Measurements from ENCODE around the gene KDM6A. TPM values are rescaled to one million over a fixed set of nuclear protein-coding genes. Genes with fewer than 3 reads are reported as not detected.
A peak's percentile ranks its signal among the peaks of the same experiment; 100 is the strongest.

The KDM6A gene
- total and polyA plus RNA-seq, 2 of the 13 experiments (the other 11 are each of a cell fraction or from before 2014, with no cell fraction given) = 16.7 to 18.2 TPM

- no peak for TF ChIP-seq PREB (CRISPR knock-in tag; IDR thresholded peaks at IDR 0.05)
- TF ChIP-seq, protein P1, sequence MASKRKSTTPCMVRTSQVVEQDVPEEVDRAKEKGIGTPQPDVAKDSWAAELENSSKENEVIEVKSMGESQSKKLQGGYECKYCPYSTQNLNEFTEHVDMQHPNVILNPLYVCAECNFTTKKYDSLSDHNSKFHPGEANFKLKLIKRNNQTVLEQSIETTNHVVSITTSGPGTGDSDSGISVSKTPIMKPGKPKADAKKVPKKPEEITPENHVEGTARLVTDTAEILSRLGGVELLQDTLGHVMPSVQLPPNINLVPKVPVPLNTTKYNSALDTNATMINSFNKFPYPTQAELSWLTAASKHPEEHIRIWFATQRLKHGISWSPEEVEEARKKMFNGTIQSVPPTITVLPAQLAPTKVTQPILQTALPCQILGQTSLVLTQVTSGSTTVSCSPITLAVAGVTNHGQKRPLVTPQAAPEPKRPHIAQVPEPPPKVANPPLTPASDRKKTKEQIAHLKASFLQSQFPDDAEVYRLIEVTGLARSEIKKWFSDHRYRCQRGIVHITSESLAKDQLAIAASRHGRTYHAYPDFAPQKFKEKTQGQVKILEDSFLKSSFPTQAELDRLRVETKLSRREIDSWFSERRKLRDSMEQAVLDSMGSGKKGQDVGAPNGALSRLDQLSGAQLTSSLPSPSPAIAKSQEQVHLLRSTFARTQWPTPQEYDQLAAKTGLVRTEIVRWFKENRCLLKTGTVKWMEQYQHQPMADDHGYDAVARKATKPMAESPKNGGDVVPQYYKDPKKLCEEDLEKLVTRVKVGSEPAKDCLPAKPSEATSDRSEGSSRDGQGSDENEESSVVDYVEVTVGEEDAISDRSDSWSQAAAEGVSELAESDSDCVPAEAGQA (IDR thresholded peaks at IDR 0.05; ENCODE audit: low read depth) = no peak
- TF ChIP-seq, protein P1 (CRISPR knock-in tag; IDR thresholded peaks at IDR 0.05; ENCODE audit: borderline replicate concordance) = no peak
- TF ChIP-seq NONO (IDR thresholded peaks at IDR 0.05) = no peak
- TF ChIP-seq NONO (CRISPR knock-in tag; conservative IDR thresholded peaks at IDR 0.05) = no peak
- TF ChIP-seq GABPB1 (CRISPR knock-in tag; IDR thresholded peaks at IDR 0.05) = peak; percentile 92
- no peak for TF ChIP-seq ZNF672 (CRISPR knock-in tag; IDR thresholded peaks at IDR 0.05)
- TF ChIP-seq, protein P2, sequence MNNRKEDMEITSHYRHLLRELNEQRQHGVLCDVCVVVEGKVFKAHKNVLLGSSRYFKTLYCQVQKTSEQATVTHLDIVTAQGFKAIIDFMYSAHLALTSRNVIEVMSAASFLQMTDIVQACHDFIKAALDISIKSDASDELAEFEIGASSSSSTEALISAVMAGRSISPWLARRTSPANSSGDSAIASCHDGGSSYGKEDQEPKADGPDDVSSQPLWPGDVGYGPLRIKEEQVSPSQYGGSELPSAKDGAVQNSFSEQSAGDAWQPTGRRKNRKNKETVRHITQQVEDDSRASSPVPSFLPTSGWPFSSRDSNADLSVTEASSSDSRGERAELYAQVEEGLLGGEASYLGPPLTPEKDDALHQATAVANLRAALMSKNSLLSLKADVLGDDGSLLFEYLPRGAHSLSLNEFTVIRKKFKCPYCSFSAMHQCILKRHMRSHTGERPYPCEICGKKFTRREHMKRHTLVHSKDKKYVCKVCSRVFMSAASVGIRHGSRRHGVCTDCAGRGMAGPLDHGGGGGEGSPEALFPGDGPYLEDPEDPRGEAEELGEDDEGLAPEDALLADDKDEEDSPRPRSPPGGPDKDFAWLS (CRISPR knock-in tag; IDR thresholded peaks at IDR 0.05; ENCODE audit: borderline replicate concordance) = no peak
- TF ChIP-seq STAG1 (CRISPR knock-in tag; IDR thresholded peaks at IDR 0.05) = no peak
- TF ChIP-seq HNRNPK (IDR thresholded peaks at IDR 0.05; ENCODE audit: low read depth, low read length, poor library complexity, severe bottlenecking) = peak; percentile 4
- TF ChIP-seq, protein P3, sequence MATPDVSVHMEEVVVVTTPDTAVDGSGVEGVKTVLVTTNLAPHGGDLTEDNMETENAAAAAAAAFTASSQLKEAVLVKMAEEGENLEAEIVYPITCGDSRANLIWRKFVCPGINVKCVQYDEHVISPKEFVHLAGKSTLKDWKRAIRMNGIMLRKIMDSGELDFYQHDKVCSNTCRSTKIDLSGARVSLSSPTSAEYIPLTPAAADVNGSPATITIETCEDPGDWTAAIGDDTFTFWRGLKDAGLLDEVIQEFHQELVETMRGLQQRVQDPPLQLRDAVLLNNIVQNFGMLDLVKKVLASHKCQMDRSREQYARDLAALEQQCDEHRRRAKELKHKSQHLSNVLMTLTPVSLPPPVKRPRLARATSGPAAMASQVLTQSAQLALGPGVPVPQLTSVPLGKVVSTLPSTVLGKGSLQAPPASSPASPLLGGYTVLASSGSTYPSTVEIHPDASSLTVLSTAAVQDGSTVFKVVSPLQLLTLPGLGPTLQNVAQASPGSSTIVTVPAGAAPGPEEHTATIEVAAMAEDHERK (CRISPR knock-in tag; IDR thresholded peaks at IDR 0.05; ENCODE audit: low read depth) = peak; percentile 50; the same call in 1 of the 2 replicates
- no peak for TF ChIP-seq AGO2 (optimal IDR thresholded peaks at IDR 0.05; ENCODE audit: low read depth, low read length)
- no peak for TF ChIP-seq ZNF143 (CRISPR knock-in tag; IDR thresholded peaks at IDR 0.05)
- TF ChIP-seq ZNF260 (CRISPR knock-in tag; IDR thresholded peaks at IDR 0.05; ENCODE audit: borderline replicate concordance, low read depth) = no peak
- peak; percentile 23; the same call in 1 of the 2 replicates for TF ChIP-seq NCOA2 (CRISPR knock-in tag; IDR thresholded peaks at IDR 0.05)
- TF ChIP-seq ZUFSP (CRISPR knock-in tag; IDR thresholded peaks at IDR 0.05; ENCODE audit: borderline replicate concordance) = no peak
- TF ChIP-seq NBN (conservative IDR thresholded peaks at IDR 0.05) = no peak
- no peak for TF ChIP-seq MYNN (CRISPR knock-in tag; IDR thresholded peaks at IDR 0.05; ENCODE audit: low read depth)
Measured at GRCh38 chrX:44872821-44873414, at the start of gene KDM6A (continued).
